Stomach (tissue), 4 donors: Measurements from ENCODE around the gene EOMES.

Source experiments
- EP300 ChIP-seq: sonication (generic); formaldehyde crosslinking; IDR thresholded peaks from one replicate; pipeline ENCODE4 v1.6.1; 2017; ENCODE audit warnings: antibody characterized with exemption
- POLR2A ChIP-seq, 4 donors: fragments of 450-650 bp; IDR thresholded peaks; one replicate each; pipeline ENCODE4 v1.6.1; 2016; ENCODE audit warnings: antibody characterized with exemption in 4 of 4, control low read depth in 2 of 4, mild to moderate bottlenecking in 1 of 4, moderate library complexity in 1 of 4
- TF ChIP-seq, protein P1 (sequence below), 7 experiments: fragments of 450-650 bp in 4 of 7; fragments of 200-600 bp in 3 of 7; sonication (generic) in 3 of 7; IDR thresholded peaks; one replicate each; pipeline ENCODE4 v1.5.1; 2016 to 2019; ENCODE audit warnings: antibody characterized with exemption in 7 of 7, control low read depth in 2 of 7, mild to moderate bottlenecking in 1 of 7

GRCh38 chr3:27673701-27674100 lies 48.4 kb downstream of the EOMES start:
- TF ChIP-seq, protein P1, sequence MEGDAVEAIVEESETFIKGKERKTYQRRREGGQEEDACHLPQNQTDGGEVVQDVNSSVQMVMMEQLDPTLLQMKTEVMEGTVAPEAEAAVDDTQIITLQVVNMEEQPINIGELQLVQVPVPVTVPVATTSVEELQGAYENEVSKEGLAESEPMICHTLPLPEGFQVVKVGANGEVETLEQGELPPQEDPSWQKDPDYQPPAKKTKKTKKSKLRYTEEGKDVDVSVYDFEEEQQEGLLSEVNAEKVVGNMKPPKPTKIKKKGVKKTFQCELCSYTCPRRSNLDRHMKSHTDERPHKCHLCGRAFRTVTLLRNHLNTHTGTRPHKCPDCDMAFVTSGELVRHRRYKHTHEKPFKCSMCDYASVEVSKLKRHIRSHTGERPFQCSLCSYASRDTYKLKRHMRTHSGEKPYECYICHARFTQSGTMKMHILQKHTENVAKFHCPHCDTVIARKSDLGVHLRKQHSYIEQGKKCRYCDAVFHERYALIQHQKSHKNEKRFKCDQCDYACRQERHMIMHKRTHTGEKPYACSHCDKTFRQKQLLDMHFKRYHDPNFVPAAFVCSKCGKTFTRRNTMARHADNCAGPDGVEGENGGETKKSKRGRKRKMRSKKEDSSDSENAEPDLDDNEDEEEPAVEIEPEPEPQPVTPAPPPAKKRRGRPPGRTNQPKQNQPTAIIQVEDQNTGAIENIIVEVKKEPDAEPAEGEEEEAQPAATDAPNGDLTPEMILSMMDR (IDR thresholded peaks at IDR 0.05), result no peak
- TF ChIP-seq POLR2A (IDR thresholded peaks at IDR 0.05) (no peak), EP300 (no peak)
